Measurements from ENCODE around the gene YY1AP1.
"Not testable (repeated sequence)": the region's sequence is repeated elsewhere in the genome, so short reads cannot be mapped to it uniquely, and the experiment has no call there.

YY1AP1 gene

DNA sequence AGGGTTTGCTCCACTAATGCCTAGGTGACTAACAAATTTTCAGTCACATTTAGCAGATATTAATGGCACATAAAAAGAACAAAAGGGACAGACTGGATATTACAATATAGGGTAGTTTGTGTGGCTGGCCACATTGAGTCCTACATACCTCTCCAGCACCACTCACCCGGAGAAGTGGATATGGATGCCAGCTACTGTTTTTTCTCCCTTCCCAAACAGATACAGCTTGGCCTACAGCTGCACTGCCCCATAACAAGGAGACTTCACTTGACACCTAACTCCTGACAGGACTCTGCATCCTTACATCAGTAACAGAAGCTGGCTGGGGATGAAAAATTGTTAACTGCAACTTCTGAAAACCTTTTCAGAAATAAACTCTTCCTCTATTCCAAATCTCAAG is 9.6 kb downstream of the YY1AP1 start:
- H3K9ac ChIP-seq (ENCODE audit: low read depth, low read length); H3K9me3 ChIP-seq (ENCODE audit: control insufficient read depth, insufficient read depth, low read length); H3K4me1 ChIP-seq (ENCODE audit: insufficient read depth, low read length): not testable (repeated sequence)
- H3K36me3 ChIP-seq (ENCODE audit: insufficient read depth, low read length), result peaks cover 14% of the 10 kb centered on the region

- H3K9ac ChIP-seq (ENCODE audit: low read depth, low read length), result no peak overlapping the region
- peaks cover 19% of the 10 kb centered on the region for H3K36me3 ChIP-seq (ENCODE audit: insufficient read depth, low read length)
- no peaks in the 10 kb centered on the region for H3K9me3 ChIP-seq (ENCODE audit: control insufficient read depth, insufficient read depth, low read length)
- H3K4me1 ChIP-seq (ENCODE audit: insufficient read depth, low read length), result no peaks in the 10 kb centered on the region
Measured at GRCh38 chr1:155678027-155678426, 10.5 kb downstream of the YY1AP1 start.

- no peaks in the 10 kb centered on the region for H3K4me1 ChIP-seq (ENCODE audit: insufficient read depth, low read length)
- no peak overlapping the region for H3K9ac ChIP-seq (ENCODE audit: low read depth, low read length)
- H3K9me3 ChIP-seq (ENCODE audit: control insufficient read depth, insufficient read depth, low read length), result no peaks in the 10 kb centered on the region
- H3K36me3 ChIP-seq (ENCODE audit: insufficient read depth, low read length), result peaks cover 21% of the 10 kb centered on the region
Measured at GRCh38 chr1:155673003-155673402, 15.6 kb downstream of the YY1AP1 start.

DNA sequence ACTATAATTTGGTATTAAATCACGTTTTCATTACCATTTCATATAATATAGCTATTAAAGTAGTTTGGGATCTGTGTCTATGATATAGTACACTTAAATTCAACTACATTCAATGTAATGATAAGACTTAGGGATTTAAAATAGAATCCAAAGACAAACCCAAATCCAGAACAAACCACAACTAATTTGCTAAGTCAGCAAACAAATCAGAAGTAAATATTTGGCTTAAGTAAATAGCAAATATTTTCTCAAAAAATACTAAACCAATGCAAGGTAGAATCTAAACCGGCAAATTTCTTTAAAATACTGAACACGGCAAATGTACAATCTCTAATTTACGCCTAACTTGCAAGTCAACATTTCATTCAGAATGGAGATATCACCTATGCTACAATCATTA is 16.8 kb downstream of the YY1AP1 start:
- H3K9me3 ChIP-seq (ENCODE audit: control insufficient read depth, insufficient read depth, low read length), result no peaks in the 10 kb centered on the region
- H3K4me1 ChIP-seq (ENCODE audit: insufficient read depth, low read length), result no peaks in the 10 kb centered on the region
- no peak overlapping the region for H3K9ac ChIP-seq (ENCODE audit: low read depth, low read length)
- peaks cover 21% of the 10 kb centered on the region for H3K36me3 ChIP-seq (ENCODE audit: insufficient read depth, low read length)

- Histone ChIP-seq H3K4me1 (ENCODE audit: insufficient read depth, low read length) (no peaks in the 10 kb centered on the region), H3K9ac (ENCODE audit: low read depth, low read length) (no peak overlapping the region), H3K36me3 (ENCODE audit: insufficient read depth, low read length) (peaks cover 17% of the 10 kb centered on the region), H3K9me3 (ENCODE audit: control insufficient read depth, insufficient read depth, low read length) (no peaks in the 10 kb centered on the region)
Measured at GRCh38 chr1:155669233-155670162, 19.1 kb downstream of the YY1AP1 start.

GRCh38 chr1:155661239-155661638 is 27.3 kb downstream of the YY1AP1 start:
- peaks cover 20% of the 10 kb centered on the region for H3K36me3 ChIP-seq (ENCODE audit: insufficient read depth, low read length)
- H3K9ac ChIP-seq (ENCODE audit: low read depth, low read length); H3K9me3 ChIP-seq (ENCODE audit: control insufficient read depth, insufficient read depth, low read length); H3K4me1 ChIP-seq (ENCODE audit: insufficient read depth, low read length): not testable (repeated sequence)

GRCh38 chr1:155657463-155657862 is 31.1 kb downstream of the YY1AP1 start:
- Histone ChIP-seq H3K9me3 (ENCODE audit: control insufficient read depth, insufficient read depth, low read length) (no peaks in the 10 kb centered on the region), H3K9ac (ENCODE audit: low read depth, low read length) (no peak overlapping the region), H3K36me3 (ENCODE audit: insufficient read depth, low read length) (peaks cover 13% of the 10 kb centered on the region; the same call in 1 of the 2 replicates), H3K4me1 (ENCODE audit: insufficient read depth, low read length) (no peaks in the 10 kb centered on the region)

- Histone ChIP-seq H3K9ac (ENCODE audit: low read depth, low read length) (no peak overlapping the region), H3K9me3 (ENCODE audit: control insufficient read depth, insufficient read depth, low read length) (no peaks in the 10 kb centered on the region), H3K36me3 (ENCODE audit: insufficient read depth, low read length) (no peaks in the 10 kb centered on the region; the same call in 1 of the 2 replicates), H3K4me1 (ENCODE audit: insufficient read depth, low read length) (peaks cover 8% of the 10 kb centered on the region; the same call in 1 of the 2 replicates)
Measured at GRCh38 chr1:155652951-155653350, 35.6 kb downstream of the YY1AP1 start.

GRCh38 chr1:155651861-155652661 is 36.5 kb downstream of the YY1AP1 start:
- Histone ChIP-seq H3K9ac (ENCODE audit: low read depth, low read length) (no peak overlapping the region), H3K36me3 (ENCODE audit: insufficient read depth, low read length) (no peaks in the 10 kb centered on the region; the same call in 1 of the 2 replicates), H3K4me1 (ENCODE audit: insufficient read depth, low read length) (peaks cover 8% of the 10 kb centered on the region; the same call in 1 of the 2 replicates), H3K9me3 (ENCODE audit: control insufficient read depth, insufficient read depth, low read length) (no peaks in the 10 kb centered on the region)

DNA sequence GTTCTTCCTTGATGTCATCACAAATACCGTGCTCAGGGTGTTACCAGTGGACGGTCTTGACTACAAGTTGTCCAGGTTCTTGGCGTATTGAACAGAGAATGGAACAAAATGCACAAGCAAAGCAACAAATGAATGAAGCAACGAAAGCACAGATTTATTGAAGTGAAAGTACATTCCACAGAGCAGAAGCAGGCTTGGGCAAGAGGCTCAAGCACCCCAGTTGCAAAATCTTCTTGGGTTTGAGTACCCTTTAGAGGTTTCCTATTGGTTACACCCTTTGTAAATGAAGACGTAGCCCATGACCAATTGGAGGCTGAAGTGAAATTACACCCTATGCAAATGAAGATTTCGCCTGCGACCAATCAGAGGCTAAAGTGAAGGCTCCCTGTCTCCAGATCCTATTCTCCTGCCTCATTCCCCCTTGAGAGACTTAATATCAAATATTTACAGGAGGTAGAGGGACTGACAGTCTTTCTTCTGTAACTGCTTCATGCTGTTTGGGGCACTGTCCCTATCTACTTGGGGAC is 38.3 kb downstream of the YY1AP1 start:
- peaks cover 8% of the 10 kb centered on the region; the same call in 1 of the 2 replicates for H3K4me1 ChIP-seq (ENCODE audit: insufficient read depth, low read length)
- no peak overlapping the region for H3K9ac ChIP-seq (ENCODE audit: low read depth, low read length)
- H3K9me3 ChIP-seq (ENCODE audit: control insufficient read depth, insufficient read depth, low read length), result peaks cover 4% of the 10 kb centered on the region; the same call in 1 of the 2 replicates
- H3K36me3 ChIP-seq (ENCODE audit: insufficient read depth, low read length), result peaks cover 2% of the 10 kb centered on the region; the same call in 1 of the 2 replicates

- Histone ChIP-seq H3K4me1 (ENCODE audit: insufficient read depth, low read length) (peaks cover 8% of the 10 kb centered on the region; the same call in 1 of the 2 replicates), H3K9ac (ENCODE audit: low read depth, low read length) (no peak overlapping the region), H3K9me3 (ENCODE audit: control insufficient read depth, insufficient read depth, low read length) (peaks cover 4% of the 10 kb centered on the region; the same call in 1 of the 2 replicates), H3K36me3 (ENCODE audit: insufficient read depth, low read length) (peaks cover 2% of the 10 kb centered on the region; the same call in 1 of the 2 replicates)
Measured at GRCh38 chr1:155649676-155650075, 38.9 kb downstream of the YY1AP1 start.

GRCh38 chr1:155648207-155649147 is 40.1 kb downstream of the YY1AP1 start:
- H3K9me3 ChIP-seq (ENCODE audit: control insufficient read depth, insufficient read depth, low read length), result peaks cover 12% of the 10 kb centered on the region
- peaks cover 2% of the 10 kb centered on the region; the same call in 1 of the 2 replicates for H3K36me3 ChIP-seq (ENCODE audit: insufficient read depth, low read length)
- peak overlapping the region; percentile 25; the same call in 1 of the 2 replicates for H3K9ac ChIP-seq (ENCODE audit: low read depth, low read length)
- H3K4me1 ChIP-seq (ENCODE audit: insufficient read depth, low read length), result peaks cover 8% of the 10 kb centered on the region; the same call in 1 of the 2 replicates

GRCh38 chr1:155646307-155646706 is 42.3 kb downstream of the YY1AP1 start:
- Histone ChIP-seq H3K9ac (ENCODE audit: low read depth, low read length) (no peak overlapping the region), H3K4me1 (ENCODE audit: insufficient read depth, low read length) (peaks cover under 1% of the 10 kb centered on the region; the same call in 1 of the 2 replicates), H3K9me3 (ENCODE audit: control insufficient read depth, insufficient read depth, low read length) (peaks cover 19% of the 10 kb centered on the region), H3K36me3 (ENCODE audit: insufficient read depth, low read length) (peaks cover 5% of the 10 kb centered on the region)

All from ES-I3 (cell line).